Measurements from ENCODE around the gene ACOD1.

The ACOD1 gene

DNA sequence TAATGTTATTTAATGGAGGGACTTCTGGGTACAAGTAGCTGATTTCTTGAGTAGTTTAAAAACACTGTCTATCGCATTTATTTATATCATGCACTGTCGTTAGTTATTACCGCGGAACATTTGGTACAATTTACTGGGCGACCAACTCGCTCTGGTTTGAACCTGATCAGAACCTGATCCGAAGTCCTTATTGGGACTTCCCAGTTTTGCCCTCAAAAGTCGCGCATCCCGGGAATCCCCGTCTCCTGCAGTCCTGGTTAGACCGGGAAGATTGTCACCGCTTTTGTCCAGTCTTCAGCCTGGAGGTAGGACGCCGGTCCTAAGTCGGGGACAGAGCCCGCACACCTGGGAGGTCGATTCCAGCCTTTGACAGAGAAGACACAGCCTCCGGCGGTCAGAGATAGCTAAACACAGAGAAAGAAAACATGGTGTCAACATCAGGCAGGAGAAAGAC, 44.3 kb downstream of the ACOD1 start:
- DNase-seq, result peak in 1 of 2 donors; percentile 30

DNA sequence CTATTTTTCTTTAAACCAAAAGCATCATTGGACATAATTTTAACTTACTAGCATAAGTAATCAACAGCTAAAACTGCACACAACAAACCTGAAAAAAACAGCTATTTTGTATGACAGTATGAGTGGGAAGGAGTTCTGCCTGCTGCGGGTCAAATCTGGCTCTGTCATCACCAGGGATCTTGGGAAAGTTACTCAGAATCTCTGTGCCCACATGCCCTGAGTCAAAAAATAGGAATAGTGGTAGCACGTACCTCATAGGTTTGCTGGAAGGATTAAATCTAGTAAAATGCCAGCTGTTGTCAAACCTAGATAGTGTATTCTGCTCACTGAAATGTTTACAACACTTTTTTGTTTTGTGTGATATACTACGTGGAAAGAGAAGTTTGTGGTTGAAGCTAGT, 44.7 kb downstream of the ACOD1 start:
- DNase-seq, result no peak

DNA sequence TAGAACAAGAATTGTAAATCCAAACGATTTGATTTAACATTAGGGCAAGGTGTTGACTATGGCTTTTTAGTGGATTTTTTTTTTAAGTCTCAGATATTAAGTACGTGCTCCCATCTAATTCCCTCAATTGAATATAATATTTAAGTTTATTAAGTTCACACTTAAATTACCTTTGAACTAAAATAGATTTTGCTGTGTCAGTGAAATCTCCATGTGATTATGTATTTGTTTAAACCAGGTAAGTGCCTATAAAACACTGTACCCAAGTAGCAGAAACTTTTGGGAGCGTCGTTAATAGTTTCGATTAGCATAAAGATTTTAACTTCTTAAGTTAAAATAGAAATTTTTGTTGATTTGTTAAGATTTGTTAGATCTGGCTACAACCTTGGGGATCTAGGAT, 45.2 kb downstream of the ACOD1 start:
- DNase-seq, result no peak

DNA sequence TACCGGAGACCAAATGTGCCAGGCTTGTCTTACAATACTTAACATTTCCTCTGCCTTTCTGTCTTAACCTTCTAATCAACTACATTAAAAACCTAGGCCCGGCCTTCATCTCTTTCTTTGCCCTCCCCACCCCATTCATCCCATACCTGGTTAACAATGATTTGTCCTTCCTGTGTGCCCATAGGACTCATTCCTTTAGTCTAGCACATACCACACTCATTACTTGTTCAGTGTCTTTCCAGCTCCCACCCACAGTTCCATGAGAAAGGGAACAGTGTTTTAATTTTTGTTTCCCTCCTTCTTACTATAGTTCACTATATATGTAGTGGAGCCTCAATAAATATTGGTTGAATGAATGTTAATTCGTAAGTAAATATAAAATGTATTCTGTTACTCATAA, 46.0 kb downstream of the ACOD1 start:
- no peak for DNase-seq

DNA sequence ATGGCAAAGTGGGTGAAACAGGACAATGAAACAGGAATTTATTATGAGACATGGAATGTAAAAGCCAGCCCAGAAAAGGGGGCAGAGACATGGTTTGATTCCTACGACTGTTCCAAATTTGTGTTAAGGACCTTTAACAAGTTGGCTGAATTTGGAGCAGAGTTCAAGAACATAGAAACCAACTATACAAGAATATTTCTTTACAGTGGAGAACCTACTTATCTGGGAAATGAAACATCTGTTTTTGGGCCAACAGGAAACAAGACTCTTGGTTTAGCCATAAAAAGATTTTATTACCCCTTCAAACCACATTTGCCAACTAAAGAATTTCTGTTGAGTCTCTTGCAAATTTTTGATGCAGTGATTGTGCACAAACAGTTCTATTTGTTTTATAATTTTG, 52.2 kb downstream of the ACOD1 start:
- DNase-seq, result no peak

DNA sequence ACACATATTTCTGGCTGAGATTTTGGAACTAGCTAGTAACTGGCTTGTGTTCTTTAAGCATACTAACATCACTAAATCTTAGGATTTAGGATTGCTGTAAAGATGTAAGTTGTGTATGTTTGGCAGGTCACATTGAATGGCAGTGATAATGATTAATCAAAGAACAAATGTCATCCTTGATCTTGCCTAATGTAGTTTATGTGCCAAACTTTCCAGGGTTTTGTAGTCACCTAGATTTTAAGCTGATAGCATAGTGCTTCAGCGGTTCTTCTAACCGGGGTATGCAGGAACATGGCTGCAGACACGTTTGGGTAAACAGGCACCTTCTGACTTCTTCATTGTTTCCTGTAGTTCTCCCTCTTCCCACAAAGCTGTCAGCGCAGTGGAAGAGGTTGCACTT, 53.2 kb downstream of the ACOD1 start:
- DNase-seq, result no peak

DNA sequence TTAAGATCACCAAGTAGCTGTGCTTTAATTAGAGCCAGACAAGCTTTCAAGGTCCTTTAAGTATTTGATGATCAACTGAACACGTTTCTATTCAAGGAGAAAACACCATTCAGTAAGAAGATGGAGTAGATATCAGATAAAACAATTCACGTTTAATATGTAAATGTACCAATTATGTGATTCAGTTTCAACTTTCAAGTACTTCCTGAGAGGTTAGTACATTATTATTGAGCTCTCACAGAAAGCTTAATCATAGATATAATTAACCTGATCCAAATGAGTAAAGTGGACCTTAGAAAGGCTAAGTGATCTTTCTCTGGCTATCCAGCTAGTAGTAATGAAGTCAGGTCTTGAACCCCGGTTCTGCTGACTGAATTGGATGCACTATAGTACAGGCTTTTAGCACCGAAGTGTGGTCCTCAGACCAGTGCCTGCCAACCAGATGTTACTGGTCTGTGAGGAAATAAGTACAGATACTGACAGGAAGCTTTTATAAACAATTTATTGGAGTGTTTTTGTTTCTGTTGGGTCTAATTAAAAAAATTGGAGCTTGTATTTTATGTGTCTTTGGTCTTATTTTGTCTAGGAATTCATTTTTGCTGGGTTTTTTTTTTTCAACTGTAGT, 53.8 kb downstream of the ACOD1 start:
- DNase-seq, result no peak

DNA sequence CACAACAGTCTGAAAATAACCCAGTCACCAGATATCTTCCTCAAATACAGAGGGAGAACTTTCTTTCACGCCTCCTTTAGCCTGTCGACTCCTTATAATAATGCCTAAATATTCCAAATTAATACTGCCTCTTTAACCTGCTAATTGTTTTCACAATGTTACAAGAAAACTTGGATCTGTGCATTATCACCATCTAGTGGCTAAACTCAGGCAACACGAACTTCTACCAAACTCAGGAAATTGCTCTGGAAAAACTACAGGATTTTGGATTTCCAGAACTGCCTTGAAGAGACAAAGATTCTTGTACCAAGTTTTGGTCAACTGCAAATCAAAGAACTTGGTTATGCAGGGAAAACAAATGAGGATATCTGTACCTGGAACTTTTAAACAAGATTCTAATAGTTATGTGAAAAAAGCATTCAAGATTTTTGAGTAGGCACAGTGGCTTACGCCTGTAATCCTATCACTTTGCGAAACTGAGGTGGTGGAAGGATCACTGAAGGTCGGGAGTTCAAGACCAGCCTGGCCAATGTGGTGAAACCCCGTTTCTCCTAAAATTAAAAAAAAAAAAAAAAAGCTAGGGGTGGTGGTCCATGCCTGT, 54.4 kb downstream of the ACOD1 start:
- DNase-seq, result peak in 1 of 2 donors; percentile 35

All from CD4-positive, alpha-beta T cell treated with Interferon alpha-2 for 1 hour (primary cell).